Cardiac fibroblast (primary cell): ENCODE measurements around the gene KRT77.

Experiments
- DNase-seq, 2 donors: peaks; one replicate each; pipeline versions ENCODE4 v3.0.0 to v3.0.0-alpha.2; 2010; ENCODE audit warnings: low read depth in 2 of 2
- H3K4me3 ChIP-seq, 2 donors: replicated peaks in 1 of 2; 1 replicate in 1 of 2; 2 replicates in 1 of 2; pipeline ENCODE4 v1.5.1; 2011; ENCODE audit warnings: low read depth in 2 of 2, low read length in 2 of 2, mild to moderate bottlenecking in 2 of 2, moderate library complexity in 1 of 2
- CTCF ChIP-seq: IDR thresholded peaks from one replicate; pipeline ENCODE4 v1.5.1; 2011; ENCODE audit warnings: low read depth, mild to moderate bottlenecking, low read length, inconsistent platforms

KRT77 gene

GRCh38 chr12:52655720-52656124, 47.6 kb downstream of the KRT77 start:
- no peak overlapping the region for H3K4me3 ChIP-seq
- no peak for DNase-seq
- TF ChIP-seq CTCF, result no peak

- no peak for DNase-seq
- no peak for TF ChIP-seq CTCF
- no peak overlapping the region for H3K4me3 ChIP-seq
These were observed 48.1 kb downstream of the KRT77 start for GRCh38 chr12:52655251-52655650.

- TF ChIP-seq CTCF, result no peak
- no peak for DNase-seq
- no peak within 1 kb of the TSS for H3K4me3 ChIP-seq
These were observed 51.5 kb downstream of the KRT77 start, which contains the start of gene KRT2 for GRCh38 chr12:52651726-52652261. KRT2 (minus strand) TSS chr12:52652211; CDS start chr12:52652142, 69 bp downstream.

- no peak for DNase-seq
- no peak overlapping the region for H3K4me3 ChIP-seq
- TF ChIP-seq CTCF, result no peak
These were observed 52.7 kb downstream of the KRT77 start for GRCh38 chr12:52650520-52651081.

GRCh38 chr12:52649066-52649465, 54.3 kb downstream of the KRT77 start:
- no peak for TF ChIP-seq CTCF
- no peak for DNase-seq
- H3K4me3 ChIP-seq, result no peak overlapping the region

GRCh38 chr12:52648012-52648550, 55.2 kb downstream of the KRT77 start:
- TF ChIP-seq CTCF, result no peak
- no peak for DNase-seq
- H3K4me3 ChIP-seq, result no peak overlapping the region
